Stimulated activated CD4-positive, alpha-beta T cell treated with anti-CD3 and anti-CD28 coated beads, TNF-alpha, amount 100 ng/mL, for 48 hours (primary cell): ENCODE measurements around the gene KDM3B.

Experiments
- DNase-seq, 3 donors: peaks; one replicate each; pipeline ENCODE4 v3.0.0-alpha.2; 2020; ENCODE audit warnings: low read depth in 3 of 3

The KDM3B gene

DNA sequence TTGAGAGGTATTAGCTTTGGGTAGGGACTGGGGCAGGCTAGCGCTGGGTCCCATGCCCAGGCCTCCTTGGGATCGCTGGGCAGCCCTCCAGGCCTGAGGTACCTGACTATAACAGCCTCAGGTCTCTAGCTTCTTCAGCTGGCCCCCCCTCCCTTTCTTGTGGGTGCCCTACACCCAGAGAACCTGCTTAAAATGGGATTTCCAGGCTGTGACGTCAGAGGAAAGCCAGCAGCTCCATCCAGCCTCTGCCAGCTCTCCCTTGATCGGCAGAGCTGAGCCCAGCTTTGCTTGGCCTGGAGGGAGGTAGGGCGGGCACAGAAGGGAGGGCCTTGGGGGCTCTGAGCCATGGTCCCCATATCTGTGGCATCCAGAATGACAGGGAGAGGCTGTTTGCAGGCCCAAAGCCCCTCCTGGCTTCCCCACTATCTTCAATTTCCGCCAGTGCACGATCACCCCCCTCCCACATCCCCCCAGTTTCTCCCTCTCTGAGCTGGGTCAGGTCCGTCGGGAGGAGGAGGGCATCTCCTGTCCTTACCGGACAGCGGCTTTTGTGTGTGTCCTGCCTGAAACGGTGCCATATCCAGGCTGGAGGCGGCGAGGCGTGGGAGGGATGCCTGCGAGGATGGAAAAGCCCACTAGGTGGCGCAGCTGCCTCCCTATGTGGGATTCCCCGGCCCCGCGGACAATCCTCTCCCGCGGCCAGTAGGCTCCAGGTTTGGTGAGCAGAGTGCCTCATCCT lies 97.2 kb downstream of the KDM3B start:
- DNase-seq: peak; percentile 74 to 85 (median 83)

- no peak for DNase-seq
These were observed 98.5 kb downstream of the KDM3B start for GRCh38 chr5:138450971-138451370.

GRCh38 chr5:138452720-138453119 lies 100.2 kb downstream of the KDM3B start:
- no peak for DNase-seq

GRCh38 chr5:138453590-138453989 lies 101.1 kb downstream of the KDM3B start:
- DNase-seq: no peak

DNA sequence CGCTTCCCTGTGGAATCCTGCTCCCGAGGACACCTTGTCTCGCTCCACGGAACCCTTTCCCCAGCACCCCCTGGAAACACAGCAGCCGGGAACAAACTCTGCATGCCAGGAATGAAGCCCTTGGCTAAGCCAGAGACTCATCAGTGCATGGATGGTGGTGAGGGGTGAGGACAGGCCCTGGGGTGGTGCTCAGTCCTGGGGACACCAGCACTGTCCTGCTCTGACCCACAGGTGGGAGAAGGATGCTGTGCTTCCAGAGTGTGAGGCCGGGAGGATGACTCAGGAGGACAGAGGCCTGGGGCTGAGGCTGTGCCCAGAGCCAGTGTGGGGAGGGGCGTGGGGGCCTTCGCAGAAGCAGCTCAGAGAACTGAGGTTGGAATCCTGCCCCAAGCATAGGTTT lies 101.6 kb downstream of the KDM3B start:
- no peak for DNase-seq

DNA sequence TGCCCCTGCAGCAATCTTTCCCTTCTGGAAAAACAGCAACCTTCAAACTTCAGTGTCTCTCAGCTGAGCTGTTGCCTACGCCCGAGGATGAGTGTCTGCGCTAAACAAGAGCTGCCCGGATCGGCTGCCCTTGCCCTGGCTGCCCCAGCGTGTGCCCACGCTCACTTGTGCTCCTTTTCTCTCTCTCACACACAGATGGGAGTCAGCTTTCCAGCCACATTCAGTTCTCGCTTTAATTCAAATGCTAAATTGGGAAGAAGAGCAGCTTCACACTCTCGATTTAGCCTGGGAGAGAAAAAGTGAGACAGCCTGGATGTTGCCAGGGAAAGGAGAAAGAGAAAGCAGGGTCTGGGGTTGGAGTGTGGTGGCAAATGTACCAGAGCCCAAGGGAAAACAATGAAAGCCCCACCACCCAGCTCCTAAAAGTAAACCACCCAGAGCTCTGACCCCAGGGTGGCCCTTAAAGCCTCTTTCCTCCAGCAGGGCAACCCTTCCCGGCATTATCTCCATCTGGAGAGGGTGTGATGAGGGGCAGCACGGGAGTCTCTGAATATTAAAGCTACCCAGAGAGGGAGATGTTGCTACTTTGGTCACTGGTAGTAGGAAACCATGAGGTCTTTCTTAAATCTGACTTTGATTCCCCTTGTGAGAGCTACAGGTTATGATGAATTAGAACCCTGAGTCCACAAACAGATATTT lies 102.9 kb downstream of the KDM3B start:
- no peak for DNase-seq

- no peak for DNase-seq
These were observed 105.2 kb downstream of the KDM3B start for GRCh38 chr5:138457531-138458275.

- DNase-seq: no peak
These were observed 105.9 kb downstream of the KDM3B start for GRCh38 chr5:138458384-138458783.

GRCh38 chr5:138458856-138459255 lies 106.4 kb downstream of the KDM3B start:
- DNase-seq: no peak

DNA sequence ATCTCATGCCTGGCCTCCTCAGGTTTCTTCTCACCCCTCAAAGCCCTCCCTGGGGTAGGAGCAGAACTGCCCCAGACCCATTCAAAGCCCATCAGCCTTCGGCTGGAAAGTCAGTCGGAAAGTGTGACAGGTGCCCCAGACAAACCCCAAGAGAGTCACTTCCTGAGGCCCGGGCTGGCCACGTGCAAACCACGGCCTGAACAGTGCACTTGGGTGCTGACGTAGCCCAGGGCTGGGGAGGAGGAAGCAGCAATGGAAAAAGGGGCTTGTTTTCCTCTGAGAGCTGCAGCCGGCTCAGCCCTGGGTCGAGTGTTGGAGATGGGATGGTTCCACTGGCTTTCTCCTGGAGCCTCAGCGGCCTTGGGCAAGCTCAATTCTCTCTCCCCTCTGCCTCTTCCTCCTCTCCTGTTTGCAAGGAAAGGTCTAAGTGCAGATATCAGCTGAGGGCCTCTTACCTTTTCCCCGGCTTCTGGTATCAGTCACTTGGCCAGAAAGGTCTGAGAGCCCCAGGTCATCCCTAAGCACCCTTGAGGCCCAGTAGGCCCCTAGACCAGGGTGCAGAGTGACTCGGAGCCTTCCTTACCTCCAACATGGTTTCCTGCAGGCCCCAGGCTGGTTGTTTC lies 106.9 kb downstream of the KDM3B start:
- peak; percentile 72 to 86 (median 81) for DNase-seq

DNA sequence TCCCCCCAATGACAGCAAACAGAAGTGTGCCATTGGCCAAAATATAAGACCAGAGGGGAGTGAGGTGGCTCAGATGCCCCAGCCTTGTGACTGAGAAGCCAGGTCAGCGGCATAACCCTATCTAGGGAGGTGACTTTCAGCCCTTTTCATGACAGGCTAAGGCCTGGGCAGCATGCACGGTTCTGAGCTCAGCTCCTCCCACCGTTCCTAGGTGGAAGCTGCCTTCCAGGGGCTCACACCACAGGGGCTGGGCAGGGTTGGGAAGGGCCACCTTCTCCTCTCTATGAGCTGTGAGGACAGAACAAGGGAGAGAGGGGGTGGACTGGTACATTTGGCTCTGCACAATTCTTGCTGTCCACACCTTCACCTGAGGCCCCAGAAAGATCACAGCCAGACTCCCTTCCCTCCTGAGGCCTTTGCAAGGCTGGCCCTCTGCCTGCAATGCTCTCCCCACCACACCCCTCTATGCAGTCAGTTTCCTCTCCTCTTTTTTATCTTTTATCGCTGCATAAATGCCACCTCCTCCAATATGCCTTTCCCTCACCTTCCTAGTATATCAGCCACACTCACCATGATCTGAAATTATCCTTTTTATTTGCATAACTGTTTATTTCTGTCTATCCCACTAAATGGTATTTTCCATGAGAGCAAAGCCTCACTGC lies 107.7 kb downstream of the KDM3B start:
- DNase-seq: no peak

DNA sequence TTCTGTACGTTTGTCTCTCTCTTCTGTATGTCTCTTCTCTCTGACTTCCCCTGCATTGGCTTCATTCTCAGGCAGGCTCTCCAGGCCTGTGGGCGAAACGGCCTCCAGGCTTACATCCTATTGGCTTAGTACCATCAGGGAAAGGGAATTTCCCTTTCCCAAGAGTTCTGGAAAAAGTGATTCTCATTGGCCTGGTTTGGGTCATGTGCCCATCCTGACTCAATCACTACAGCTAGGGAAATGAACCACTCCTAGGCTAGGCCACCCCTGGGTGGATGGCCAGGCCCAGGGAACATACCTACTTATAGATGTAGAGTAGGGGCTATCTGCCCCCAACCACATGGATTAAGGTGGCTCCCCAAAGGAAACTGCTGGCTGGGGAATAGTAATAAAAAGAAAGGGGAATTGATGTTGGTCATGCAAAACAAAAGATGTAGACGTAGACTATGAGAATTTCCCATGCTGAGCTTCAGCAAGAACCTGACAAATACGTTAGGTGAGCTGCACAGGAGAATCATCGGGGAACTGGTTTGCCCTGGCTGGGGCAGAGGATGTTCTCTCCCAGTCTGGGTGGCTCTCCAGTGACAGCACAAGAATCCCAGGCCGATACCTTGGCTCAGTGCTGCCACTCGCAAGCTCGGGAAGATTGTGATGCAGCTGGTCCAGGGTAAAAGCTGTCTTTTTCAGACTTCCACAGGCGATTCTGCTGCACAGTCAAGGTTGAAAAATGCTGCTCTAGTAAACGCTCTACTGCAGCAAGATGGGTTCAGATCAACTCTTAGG lies 109.0 kb downstream of the KDM3B start:
- DNase-seq: no peak

- no peak for DNase-seq
These were observed 111.0 kb downstream of the KDM3B start for GRCh38 chr5:138463419-138464007.

DNA sequence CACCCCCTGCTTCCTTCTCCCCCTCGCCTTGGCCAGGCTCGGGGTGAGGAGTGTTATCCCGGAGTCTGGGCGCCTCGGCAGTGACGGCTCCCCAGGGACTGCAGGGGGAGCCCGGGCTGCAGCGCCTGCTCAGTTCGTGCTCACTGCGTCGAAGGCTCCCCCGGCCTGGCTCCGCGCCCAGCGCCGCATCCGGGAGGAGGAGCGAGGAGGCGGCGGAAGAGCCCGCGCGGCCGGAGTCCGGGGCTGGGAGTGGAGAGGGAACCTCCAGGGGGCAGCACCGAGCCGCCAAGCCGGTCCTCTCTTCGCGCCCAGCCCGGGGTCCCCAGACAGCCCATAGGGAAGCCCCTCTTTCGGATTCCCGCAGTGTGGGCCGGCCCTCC lies 111.5 kb downstream of the KDM3B start:
- peak; percentile 84 to 91 (median 86) for DNase-seq

GRCh38 chr5:138464388-138465260 lies 112.1 kb downstream of the KDM3B start:
- peak; percentile 95 to 96 (median 95) for DNase-seq

DNA sequence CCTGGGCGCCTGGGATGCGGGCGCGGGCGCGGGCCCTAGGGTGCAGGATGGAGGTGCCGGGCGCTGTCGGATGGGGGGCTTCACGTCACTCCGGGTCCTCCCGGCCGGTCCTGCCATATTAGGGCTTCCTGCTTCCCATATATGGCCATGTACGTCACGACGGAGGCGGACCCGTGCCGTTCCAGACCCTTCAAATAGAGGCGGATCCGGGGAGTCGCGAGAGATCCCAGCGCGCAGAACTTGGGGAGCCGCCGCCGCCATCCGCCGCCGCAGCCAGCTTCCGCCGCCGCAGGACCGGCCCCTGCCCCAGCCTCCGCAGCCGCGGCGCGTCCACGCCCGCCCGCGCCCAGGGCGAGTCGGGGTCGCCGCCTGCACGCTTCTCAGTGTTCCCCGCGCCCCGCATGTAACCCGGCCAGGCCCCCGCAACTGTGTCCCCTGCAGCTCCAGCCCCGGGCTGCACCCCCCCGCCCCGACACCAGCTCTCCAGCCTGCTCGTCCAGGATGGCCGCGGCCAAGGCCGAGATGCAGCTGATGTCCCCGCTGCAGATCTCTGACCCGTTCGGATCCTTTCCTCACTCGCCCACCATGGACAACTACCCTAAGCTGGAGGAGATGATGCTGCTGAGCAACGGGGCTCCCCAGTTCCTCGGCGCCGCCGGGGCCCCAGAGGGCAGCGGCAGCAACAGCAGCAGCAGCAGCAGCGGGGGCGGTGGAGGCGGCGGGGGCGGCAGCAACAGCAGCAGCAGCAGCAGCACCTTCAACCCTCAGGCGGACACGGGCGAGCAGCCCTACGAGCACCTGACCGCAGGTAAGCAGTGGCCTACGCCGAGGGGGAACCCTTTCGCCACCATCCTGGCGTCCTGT lies 113.0 kb downstream of the KDM3B start, which contains the start of gene EGR1:
Gene EGR1, plus strand, starts transcription at position 219 of the 864 bp plus-strand sequence. Its CDS starts 283 bp downstream, at position 502.
- DNase-seq: peak; percentile 88 to 94 (median 91)

DNA sequence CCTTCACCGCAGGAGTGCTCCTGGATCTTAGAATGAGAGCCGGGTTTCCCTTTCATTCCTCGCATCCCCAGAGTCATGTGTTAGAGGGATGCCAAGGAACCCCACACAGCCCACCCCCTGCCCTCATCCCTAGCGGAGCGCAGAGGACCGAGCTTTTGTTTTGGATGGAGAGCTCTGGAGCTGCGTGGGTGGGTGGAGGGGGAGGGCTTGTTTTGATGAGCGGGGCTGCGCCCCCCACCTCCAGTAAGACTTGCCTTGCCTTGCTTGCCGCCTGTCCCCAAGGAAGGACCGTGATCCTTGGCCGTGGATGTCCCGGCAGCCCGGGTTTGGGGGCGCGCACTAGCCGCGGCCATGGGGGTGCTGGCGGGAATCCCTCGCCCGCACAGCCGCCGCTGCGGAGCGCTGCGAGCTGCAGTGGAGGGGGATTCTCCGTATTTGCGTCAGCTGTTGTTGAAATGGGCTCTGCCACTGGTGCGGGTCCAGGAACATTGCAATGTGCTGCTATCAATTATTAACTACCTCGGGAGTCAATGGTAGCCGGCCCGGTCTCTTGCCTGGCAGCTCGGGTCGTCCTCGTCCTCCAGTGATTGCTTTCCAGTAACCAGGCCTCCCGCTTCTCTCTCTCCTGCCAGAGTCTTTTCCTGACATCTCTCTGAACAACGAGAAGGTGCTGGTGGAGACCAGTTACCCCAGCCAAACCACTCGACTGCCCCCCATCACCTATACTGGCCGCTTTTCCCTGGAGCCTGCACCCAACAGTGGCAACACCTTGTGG lies 113.8 kb downstream of the KDM3B start:
- DNase-seq: no peak
